GM18858 (cell line): ENCODE data around the gene CNTFR.

Experiments used
- ATAC-seq: cut with Tn5 transposase; IDR thresholded peaks from one replicate; pipeline ENCODE4 v1.9.1; 2021; ENCODE audit not compliant: unreplicated experiment

CNTFR gene

DNA sequence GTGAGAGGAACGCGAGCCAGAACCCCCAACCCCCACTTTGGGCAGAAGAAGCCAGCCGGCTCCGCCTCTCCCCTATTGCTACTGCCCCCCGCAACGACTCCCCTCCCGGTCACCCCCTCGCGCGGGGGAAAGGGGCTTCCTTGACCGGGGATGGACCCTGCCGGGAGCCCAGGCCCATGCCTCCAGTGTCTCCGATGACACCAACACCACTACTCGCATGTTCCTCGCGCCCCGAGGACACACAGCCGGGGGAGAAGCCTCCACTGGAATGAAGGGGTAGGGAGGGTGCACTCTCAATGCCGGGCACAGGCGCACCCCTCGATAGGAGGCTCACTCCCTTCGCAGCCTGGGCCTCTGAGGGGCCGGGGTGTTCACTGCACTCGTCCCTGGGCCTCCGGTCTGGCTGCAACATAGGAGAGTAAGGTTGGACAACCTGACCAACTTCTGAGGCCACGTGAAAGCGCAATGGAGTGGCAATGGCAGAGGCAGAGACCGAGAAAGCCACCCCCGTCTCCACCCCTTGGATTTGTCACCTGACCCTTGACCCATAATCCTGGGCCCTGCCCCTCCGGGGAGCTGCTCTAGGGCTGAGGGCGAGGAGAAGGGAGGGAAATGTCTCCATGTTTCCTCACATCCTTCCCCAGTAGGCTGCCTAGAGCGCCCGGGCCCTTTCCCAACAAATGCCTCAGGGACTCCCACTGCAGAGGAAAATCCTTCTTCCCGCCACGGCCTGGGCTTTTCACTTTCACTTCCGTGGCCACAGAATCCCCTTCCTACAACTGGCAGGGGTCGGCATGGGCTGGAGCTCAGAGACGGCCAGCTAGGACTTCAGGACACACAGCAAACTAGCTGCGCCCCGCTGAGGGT is 1.1 kb upstream of the CNTFR start:
- ATAC-seq, result no peak

DNA sequence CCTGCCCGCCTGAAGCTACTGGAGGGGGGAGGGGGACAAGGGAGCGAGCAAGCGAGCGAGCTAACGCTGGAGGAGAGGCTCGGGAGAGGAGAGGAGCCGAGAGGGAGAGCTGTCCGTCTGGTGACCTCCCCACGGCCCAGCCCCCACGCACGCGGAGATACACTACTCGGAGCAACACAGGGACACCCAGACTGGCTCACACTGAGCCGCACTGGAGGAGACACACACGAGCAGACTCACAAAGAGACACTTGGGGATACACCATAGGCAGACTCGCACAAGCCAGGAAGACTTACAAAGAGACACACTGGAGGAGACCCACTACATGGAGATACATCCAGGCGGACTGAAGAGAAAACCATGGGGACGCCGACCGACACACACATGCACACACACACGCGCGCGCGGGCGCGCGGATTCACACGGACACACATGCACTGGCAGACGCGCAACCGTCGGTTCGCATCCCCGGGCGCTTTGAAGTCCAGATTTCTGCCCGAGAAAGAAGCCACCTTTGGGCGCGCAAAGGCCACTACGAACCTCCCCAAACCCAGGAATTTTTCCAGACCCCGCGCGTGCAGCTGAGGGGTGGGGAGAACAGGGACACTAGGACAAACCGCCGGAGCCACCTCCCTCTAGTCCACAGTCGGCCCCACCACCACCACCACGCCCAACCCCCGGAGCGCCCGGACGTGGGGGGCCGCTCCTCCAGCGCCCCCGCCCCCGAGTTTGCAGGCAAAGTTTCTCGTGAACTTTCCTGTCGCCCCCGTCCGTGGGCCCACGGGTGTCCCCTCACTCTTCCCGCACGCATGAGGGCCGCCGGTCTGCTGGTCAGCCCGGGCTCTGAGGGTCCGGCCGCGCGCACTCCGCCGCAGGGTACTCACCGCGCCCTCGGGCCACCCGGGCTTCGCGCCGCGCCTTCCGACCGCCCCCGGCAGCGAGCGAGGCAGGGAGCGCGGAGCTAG is 571 bp downstream of the CNTFR start:
- no peak for ATAC-seq

GRCh38 chr9:34587271-34587670 is 2.3 kb downstream of the CNTFR start:
- no peak for ATAC-seq

DNA sequence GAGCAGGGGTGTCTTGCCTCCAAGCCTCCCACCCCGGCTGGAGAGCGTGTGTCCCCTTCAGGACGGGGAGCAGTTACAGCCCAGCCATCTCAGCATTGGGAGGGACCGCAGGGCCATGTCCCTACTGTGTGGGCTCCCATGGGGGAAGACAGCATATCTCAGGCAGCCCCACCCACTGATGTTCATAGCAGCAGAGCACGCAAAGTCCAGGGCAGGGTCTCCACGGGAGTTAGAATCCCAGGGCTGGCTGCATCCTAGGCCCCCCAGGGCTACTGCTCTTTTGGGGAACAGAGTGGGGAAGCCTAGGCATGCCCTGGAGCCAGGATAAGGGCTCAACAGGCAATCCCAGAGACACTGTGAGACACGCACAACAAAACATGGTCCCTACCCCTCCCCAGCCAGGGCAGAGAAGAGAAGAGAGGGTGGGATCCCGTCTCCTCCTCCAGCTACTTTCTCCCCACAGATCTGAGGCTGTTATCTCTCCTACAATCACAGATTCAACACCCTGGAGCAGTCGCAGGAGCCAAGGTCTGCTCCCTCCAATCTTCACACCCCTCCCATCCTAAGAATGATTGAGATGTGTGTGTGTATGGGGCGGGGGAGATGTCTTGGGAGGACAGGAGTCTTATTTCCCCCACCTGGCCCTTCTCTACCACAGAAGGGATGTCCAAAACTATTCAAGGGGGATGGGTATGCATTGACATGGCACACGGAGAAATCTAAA is 3.4 kb downstream of the CNTFR start:
- ATAC-seq, result no peak

- ATAC-seq, result no peak
These were observed 4.6 kb downstream of the CNTFR start for GRCh38 chr9:34584970-34585369.

DNA sequence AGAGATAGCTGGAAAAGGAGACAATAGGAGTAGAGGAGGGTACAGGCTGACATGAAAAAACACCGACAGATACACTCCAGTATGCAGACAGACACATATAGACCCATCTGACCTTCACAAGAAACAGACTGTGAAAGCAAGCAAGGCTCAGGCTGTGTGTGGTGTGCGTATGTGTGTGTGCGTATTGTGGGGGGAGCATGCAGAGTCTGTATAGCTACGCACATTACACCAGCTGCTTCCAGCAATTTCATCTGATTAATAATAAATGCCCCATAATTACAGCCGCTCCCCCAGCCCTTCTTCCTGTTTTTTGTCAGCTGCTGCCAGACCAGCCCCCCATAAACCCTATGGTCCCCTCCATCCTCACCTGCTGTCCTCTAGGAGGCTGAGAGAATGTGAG is 6.7 kb downstream of the CNTFR start:
- ATAC-seq, result no peak

DNA sequence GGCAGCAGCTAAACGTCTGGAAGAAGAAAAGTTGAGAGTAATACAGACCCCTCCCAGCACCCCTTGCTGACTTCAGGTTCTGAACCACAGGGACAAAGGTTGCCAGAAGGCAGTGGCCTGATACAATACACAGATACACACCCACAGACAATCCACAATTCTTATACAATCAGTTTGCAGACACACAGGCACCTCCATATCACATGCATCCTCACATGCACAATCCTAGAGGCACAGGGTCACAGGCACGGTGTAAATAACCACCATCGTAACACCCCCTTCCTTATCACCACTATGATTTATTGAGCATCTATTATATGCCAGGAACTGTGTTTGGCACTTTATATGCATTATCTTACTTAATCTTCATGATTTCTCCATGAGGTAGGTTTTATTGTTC is 8.2 kb downstream of the CNTFR start:
- no peak for ATAC-seq

- no peak for ATAC-seq
These were observed 9.2 kb downstream of the CNTFR start for GRCh38 chr9:34580358-34580757.

DNA sequence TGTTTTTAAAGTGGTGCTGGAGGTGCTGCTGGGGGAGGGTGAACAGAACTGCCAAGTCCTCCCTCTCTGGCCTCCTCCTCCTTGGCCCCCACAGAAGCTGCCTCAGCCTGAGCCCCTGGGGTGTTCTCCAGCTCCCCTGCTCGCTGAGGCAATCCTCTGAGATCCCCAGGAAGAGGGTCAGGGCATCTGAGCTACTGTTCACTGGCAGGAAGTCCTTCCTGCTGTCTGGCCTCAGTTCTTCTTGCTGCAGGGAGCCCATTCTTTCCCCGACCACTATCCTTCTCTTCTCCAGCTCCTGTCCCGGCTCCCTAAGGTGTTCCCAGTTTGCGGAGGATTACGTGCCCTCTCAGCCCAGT is 9.7 kb downstream of the CNTFR start:
- ATAC-seq, result no peak

- ATAC-seq, result no peak
These were observed 10.3 kb downstream of the CNTFR start for GRCh38 chr9:34579104-34579807.

DNA sequence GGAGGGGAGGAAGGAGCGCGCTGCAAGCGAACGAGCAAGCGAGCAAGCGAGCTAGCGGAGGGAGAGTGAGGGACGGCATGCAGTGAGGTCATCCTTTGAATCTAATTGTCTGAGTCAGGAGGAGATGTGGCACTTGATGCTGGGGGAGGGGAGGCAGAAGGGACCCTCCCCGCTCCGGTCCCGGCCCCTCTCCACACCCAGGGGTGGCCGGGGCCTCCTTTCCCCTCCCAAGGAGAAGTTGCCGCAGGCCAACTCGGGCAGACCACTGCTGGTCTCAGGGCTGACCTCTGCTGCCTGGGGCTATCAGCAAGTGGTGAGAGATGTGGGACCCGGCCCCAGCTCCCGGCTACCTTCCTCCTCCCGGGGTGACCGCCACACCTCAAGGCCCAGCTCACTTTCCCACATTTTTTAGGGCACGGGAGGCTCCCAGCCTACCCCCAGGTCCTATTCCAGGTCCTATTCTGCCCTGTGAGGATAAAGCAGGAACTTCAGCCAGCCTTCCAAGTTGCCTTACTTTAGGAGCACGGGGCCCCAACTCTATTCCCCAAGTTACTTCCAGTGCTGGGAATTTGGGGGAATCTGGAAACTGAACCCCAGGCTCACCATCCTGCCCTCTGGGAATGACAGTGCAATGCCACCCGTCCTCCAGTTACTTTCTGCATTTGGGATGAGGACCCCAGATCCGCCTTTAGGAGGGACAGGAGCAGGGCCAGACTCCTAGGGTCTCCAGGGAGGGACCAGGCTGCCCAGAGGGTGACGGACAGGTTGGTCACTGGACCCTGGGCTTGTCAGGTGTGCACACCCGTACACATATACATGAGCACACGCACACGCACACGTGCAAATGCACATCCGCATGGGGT is 11.1 kb downstream of the CNTFR start:
- no peak for ATAC-seq

DNA sequence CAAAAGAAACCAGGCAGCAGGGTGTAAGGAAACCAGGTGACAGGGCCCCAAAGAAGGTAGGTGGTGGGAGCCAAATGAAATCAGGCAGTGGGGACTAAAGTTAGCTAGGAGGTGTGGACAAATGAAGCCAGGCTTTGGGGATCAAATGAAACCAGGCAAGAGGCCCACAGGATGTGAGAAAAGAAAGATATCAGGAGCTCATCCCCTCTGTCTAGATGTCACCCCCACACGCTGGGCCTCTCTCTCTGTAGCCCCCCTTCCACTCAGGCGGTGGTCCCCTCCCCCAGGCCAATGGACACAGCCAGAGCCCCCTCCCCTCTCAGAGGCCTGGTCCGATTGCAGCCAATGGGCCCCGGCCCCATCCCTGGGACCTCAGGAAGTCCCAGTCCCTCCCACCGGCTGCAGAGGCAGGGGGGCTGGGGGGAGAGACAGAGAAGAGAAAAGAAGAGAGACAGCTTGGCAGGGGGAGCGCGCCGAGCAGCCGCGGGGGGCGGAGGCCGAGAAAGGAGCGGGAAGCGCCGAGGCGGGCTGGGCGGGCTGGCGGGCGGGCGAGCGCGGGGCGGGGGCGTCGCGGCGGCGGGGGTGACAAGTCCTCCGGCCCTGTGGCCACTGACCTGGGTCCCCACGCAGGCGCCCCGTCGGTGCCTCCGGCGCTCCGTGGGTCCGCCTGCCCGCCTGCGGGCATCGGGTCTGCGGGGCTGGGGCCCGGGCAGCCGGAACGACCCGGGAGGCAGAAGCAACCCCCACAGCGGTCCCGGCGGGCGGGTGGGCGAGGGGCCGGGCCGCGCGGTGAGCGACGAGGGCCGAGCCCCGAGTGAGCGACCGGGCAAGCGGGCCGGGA is 11.9 kb downstream of the CNTFR start:
- no peak for ATAC-seq

DNA sequence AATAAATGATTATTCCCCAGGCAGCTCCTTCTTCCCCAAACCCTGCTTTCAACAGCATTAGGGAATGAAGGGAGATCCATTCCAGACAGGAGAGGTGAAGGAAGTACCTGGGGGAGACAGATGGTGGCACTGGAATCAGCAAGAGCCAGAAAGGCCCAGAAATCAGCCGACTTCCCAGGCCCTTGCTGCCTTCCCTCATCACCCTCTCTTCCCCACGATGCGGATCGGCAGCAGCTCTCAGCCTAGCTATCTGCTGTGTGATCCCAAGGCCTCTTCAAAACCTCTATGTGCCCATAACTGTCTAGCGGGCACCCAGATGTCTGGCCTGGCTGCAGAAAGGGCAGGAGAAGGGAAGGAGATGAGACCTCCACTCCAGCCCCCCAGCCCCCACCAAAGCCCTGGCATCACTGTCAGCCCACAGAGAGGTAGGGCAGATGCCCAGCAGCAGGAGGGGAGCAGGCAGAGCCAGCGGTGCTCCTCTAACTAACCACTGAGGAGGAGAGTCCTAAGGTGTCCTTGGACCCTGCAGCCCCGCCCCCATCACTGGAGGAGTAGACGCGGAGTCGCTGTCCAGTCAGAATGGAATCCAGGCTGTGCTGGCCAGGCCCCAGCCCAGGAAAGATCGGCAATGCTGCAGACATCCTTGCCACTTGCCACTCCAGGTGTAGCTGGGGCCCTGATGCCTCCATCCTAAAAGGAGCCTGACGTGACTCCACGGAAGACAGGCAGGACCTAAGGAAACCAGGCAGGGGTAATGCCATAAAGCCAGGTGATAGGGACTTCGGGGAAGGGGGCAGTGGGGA is 12.7 kb downstream of the CNTFR start:
- ATAC-seq, result no peak

GRCh38 chr9:34575862-34576596 is 13.5 kb downstream of the CNTFR start:
- ATAC-seq, result no peak

DNA sequence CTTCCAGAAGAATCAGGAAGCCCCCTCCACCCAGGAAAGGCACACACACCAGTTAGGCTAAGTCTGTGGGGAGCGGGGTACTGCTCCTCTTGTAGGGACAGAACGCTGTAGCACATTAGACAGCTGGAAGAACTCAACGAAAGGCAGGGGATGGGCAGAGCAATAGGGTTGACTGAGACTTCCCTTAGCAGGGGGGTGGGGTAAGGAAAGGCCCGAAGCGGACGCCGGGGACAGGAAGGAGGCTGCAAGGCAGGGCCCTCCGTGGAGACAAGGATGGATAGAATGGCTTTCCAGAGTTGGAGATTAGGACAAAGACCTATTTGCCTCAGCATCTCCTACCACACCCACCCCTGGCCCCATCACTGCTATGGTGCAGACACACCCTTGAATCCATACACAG is 14.3 kb downstream of the CNTFR start:
- ATAC-seq, result no peak

DNA sequence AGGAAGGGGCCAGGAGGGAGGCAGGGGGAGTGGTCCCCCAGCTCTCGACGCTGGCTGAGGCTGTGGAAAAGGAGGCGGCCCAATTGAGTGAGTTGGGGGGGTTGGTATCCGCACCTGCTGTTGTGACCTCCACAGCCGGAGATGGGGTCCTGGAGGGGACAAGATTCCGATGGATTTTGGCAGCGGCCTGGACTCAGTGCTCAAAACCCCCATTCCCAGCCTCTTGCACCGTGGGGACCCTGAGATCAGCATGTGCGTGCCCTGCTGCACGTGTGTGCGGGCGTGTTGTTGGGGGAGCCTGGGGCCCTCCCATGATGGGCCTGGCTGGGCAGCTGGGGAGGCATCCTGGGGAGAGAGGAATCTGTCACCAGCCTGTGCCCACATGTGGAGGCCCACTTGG is 15.0 kb downstream of the CNTFR start:
- ATAC-seq, result no peak

- no peak for ATAC-seq
These were observed 15.8 kb downstream of the CNTFR start for GRCh38 chr9:34573599-34574325.
